ENCODE data around the gene ADAMTSL5. TPM values are rescaled to one million over a fixed set of nuclear protein-coding genes. Genes with fewer than 3 reads are reported as not detected.

The ADAMTSL5 gene
- total and polyA plus RNA-seq, 2 of the 13 experiments (the other 11 are each of a cell fraction or from before 2014, with no cell fraction given): 0.60 to 2.7 TPM

DNA sequence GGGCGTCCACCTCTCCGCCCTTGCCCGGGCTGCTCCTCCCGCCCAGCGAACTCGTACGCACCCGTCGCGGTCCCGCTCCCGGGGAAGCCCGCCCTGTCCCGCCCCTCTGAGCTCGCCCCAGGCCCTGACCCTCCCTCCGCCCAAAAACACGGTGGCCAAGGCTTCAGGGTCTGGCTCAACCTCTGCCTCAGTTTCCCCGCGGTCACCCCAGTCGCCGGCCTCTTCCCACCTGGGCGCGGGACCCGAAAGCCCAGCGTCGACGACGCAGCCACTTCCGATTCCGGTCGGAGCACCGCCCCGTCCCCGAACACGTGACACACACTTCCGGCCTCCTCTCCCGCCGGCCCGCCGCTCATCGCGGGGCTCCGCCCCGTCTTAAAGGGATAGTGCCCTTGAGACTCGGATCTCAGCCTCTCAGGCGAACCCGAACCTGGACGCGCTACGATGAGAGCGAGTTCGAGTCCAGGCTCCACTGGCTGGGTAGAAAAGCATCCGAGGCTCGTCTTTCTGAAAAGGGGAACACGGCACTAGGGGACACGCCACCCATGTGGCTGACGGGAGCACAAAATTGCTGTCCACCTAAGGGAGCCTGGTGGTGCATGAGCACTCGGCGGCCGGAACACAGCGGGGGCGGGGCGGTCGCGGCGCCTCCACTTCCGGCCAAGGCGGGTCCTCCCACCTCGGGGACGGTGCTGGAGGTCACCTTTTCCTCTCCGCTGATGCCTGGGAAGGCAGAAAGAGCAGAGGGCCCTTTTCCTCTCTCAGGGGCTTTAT, 33.7 kb downstream of the ADAMTSL5 start, which contains the start of gene C19orf25 (continued):
- peak; percentile 81 for TF ChIP-seq RNF2 (conservative IDR thresholded peaks at IDR 0.05; ENCODE audit: low read depth)
- 0 out of 2 replicates have a peak, but pooled peaks have one; percentile 53 for TF ChIP-seq HMGXB3 (CRISPR knock-in tag; IDR thresholded peaks at IDR 0.05; ENCODE audit: borderline replicate concordance)
- TF ChIP-seq GLMP (CRISPR knock-in tag; IDR thresholded peaks at IDR 0.05; ENCODE audit: borderline replicate concordance): no peak
- no peak for TF ChIP-seq PRMT3 (CRISPR knock-in tag; IDR thresholded peaks at IDR 0.05; ENCODE audit: borderline replicate concordance, low read depth)
- TF ChIP-seq MAFK (conservative IDR thresholded peaks at IDR 0.05 in 1 of 2, IDR thresholded peaks at IDR 0.05 in 1 of 2; ENCODE audit: low read length in 2 of 2): no peak
- peak; percentile 85 for TF ChIP-seq ZNF670 (CRISPR knock-in tag; IDR thresholded peaks at IDR 0.05; ENCODE audit: borderline replicate concordance)
- peak; percentile 69 for TF ChIP-seq XRCC5 (optimal IDR thresholded peaks at IDR 0.05; ENCODE audit: low read length)
- no peak for TF ChIP-seq ZNF577 (CRISPR knock-in tag; IDR thresholded peaks at IDR 0.05; ENCODE audit: borderline replicate concordance, low read depth)
- TF ChIP-seq RARG (CRISPR knock-in tag; IDR thresholded peaks at IDR 0.05; ENCODE audit: low read depth): no peak
- 0 out of 2 replicates have a peak, but pooled peaks have one; percentile 28 for TF ChIP-seq DNMT3B (CRISPR knock-in tag; conservative IDR thresholded peaks at IDR 0.05)
- TF ChIP-seq HNF4G (IDR thresholded peaks at IDR 0.05; ENCODE audit: borderline replicate concordance, low read depth, low read length): no peak
- TF ChIP-seq HNF4G (CRISPR knock-in tag; IDR thresholded peaks at IDR 0.05; ENCODE audit: borderline replicate concordance, low read depth): peak; percentile 29; the same call in 1 of the 2 replicates
- no peak for TF ChIP-seq ZNF737 (CRISPR knock-in tag; IDR thresholded peaks at IDR 0.05; ENCODE audit: borderline replicate concordance)
- TF ChIP-seq ARNTL (CRISPR knock-in tag; IDR thresholded peaks at IDR 0.05): no peak; the same call in 1 of the 2 replicates
- TF ChIP-seq, protein P1, sequence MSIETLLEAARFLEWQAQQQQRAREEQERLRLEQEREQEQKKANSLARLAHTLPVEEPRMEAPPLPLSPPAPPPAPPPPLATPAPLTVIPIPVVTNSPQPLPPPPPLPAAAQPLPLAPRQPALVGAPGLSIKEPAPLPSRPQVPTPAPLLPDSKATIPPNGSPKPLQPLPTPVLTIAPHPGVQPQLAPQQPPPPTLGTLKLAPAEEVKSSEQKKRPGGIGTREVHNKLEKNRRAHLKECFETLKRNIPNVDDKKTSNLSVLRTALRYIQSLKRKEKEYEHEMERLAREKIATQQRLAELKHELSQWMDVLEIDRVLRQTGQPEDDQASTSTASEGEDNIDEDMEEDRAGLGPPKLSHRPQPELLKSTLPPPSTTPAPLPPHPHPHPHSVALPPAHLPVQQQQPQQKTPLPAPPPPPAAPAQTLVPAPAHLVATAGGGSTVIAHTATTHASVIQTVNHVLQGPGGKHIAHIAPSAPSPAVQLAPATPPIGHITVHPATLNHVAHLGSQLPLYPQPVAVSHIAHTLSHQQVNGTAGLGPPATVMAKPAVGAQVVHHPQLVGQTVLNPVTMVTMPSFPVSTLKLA (IDR thresholded peaks at IDR 0.05): peak; percentile 58
- TF ChIP-seq, protein P2, sequence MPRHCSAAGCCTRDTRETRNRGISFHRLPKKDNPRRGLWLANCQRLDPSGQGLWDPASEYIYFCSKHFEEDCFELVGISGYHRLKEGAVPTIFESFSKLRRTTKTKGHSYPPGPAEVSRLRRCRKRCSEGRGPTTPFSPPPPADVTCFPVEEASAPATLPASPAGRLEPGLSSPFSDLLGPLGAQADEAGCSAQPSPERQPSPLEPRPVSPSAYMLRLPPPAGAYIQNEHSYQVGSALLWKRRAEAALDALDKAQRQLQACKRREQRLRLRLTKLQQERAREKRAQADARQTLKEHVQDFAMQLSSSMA (CRISPR knock-in tag; IDR thresholded peaks at IDR 0.05): 0 out of 2 replicates have a peak, but pooled peaks have one; percentile 46
- TF ChIP-seq NFRKB (IDR thresholded peaks at IDR 0.05): no peak
- 0 out of 2 replicates have a peak, but pooled peaks have one; percentile 50 for TF ChIP-seq ZBTB7B (CRISPR knock-in tag; IDR thresholded peaks at IDR 0.05)
- peak; percentile 79 for TF ChIP-seq CREB1 (IDR thresholded peaks at IDR 0.05)
- no peak for TF ChIP-seq CREB1 (CRISPR knock-in tag; IDR thresholded peaks at IDR 0.05)
- no peak for TF ChIP-seq ZNF468 (CRISPR knock-in tag; IDR thresholded peaks at IDR 0.05)

Data from HepG2 (cell line).